HG03025 (cell line): ENCODE results near the gene PPBP.

Experiments
- ATAC-seq: cut with Tn5 transposase; IDR thresholded peaks from one replicate; pipeline ENCODE4 v1.9.1; 2021; ENCODE audit warnings: mild to moderate bottlenecking, moderate library complexity; ENCODE audit not compliant: unreplicated experiment, low FRiP score

The PPBP gene, protein sequence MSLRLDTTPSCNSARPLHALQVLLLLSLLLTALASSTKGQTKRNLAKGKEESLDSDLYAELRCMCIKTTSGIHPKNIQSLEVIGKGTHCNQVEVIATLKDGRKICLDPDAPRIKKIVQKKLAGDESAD

DNA sequence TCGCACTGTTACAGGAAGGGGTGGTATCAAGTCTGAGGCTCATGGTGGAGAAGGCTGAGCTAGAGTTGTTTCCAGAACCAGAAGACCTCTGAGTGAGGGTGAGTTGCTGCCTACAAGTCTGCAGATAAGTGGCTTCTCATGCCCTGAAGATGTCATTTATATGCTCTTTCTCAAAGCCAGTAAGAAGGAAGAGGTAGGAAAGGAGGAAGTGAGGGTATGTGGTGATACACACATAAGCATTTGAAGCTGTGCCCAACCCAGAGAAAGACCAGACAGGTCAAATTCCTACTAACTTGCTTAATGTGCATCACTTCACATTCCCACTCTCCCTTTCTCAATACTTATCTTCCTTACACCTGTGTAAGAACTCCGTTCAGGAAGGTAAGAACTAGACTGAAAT is at the start of gene PPBP:
PPBP (minus strand) TSS at position 130 of the 400 bp plus-strand sequence; CDS start at position 43, 87 bp downstream.
- no peak for ATAC-seq

DNA sequence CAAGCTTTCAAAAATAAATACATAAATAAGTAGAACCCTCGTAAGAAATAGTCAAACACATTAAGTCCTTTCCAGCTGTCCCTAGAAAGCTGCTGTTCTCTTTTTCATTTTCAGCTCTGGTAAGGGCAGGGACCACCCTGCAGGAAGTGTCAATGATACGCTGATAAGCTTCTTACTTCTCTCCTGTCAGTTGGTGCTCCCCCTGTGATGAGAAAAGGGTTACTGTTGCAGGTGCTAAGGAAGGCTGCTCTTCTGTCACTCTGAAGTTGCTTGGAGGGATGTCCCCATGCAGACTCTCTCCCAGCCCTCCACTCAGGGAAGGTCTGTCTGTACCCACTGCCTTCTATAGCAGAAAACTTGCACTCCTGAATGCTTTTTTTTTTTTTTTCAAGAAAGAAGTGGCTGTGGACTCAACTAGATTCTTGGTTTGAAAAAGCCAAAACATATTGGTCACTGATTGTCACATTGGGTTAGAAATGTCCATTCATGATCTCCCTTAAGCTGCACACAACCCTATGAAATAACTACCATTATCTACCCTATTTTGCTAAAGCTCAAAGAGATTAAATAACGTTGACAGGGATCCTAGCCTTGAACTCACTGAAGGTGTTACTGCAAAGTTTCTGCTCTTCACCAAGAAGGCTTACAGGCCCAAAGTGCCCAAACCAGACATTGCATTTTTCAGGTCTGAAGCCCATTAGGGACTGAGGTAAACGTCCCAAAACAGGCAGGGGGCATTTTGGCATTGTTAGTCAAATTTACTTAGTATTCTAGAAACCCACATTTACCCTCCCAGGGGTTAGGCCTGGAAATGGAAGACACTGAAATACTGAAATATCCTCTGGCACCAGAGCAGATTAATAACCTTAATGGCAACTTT is 49.3 kb upstream of the PPBP start:
- ATAC-seq, result no peak

DNA sequence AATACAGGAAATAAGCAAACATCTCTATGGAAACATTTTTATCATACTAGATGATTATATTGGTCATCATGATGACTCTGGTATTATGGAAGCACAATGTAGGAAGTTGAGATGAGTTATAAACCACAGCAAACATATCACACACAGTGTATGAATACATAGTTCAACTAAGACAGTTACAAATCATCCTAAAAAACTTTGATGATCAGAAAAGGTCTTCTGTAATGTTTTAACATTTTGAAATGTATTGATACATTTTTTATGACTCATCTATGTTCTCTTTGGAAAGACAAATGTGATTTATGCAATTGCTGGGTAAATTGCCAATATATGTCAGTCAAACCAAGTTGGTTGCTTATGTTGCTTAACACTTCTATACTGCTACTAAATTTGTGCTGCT is 45.7 kb upstream of the PPBP start:
- ATAC-seq, result no peak

DNA sequence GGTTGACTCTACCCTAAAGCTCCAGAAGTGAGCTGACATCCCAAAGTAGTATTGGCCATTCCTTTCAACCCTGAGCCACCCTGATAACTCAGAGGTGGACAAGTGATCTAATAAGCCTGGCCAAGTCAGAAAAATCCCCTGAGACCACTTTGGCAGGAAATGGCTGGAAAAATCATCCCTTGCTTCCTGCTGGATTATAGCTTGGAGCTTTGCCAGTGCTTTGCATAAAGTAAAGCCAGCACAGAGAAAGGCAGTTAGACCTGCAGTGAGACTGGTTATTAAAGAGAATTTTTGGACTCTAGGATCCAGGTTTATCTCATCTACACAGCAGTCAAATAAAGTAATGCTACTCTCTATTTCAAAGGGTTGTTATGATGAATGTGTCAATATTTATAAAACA is 44.1 kb upstream of the PPBP start:
- ATAC-seq, result no peak

DNA sequence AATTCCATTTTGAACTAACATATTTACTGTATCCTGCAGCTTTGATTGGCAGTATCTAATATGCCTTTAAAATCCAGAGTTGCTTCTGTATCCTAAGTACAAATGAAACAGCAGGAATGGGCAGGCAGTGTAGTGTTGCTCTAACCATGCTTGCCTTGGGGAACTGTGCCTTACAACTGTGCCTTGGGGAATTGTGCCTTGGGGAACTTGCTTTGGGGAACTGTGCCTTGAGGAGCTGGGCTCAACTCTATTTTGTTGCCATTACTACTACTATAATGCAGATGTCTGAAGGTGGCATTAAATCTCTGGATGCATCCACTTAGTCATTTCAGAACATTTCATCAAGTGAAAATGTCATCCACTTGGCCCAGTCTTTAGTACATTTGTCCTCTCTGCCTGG is 43.6 kb upstream of the PPBP start:
- no peak for ATAC-seq

DNA sequence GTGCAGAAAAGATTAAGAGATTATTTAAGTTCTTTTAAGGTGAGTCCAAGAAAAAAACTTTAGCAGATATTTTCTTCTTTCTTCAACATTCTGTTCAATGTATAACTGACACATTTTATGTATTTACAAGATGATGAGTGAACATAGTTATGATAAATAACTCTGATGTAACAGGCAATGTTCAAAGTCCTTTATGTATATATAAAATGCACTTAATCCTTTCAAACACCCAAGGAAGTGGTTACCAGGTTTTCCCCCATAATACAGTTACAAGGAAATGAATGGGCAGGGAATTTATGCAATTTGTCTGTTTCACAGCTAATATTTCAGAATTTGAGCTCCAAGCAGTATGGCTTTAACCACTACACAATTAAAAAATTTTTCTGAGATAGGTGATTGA is 42.3 kb upstream of the PPBP start:
- ATAC-seq, result no peak

DNA sequence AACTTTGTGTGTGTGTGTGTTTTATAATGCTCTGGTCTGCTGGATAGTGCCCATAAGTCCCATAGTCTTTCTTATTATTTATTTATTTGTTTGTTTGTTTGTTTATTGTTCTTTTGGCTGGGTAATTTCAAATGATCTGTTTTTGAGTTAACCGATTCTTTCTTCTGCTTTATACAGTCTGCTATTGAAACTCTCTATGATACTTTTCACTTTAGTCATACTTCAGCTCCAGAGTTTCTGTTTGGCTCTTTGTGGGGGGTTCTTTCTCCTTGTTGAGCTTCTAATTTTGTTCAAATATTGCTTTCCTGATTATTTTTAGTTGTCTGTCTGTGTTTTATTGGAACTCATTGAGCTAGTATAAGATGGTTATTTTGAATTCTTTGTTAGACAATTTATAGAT is 40.5 kb upstream of the PPBP start:
- ATAC-seq, result no peak

DNA sequence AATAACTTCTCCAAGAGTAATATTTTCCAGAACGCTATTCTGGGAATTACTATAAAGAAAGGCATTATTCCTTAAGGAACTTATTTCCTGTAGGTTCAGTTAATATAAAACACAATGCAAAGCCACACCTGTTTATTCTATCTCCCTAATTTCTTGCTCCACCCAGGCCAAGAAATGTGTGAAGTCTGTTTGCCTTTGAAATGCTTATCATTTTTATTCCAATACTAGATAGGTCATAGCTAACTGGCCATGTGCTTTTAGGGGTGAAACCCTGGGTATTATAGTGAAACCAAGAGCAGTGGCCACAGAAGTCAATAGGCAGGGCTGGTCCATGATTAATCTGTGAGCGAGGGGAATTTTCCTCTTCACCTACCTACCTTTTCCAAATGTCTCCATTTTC is 35.7 kb upstream of the PPBP start:
- no peak for ATAC-seq

DNA sequence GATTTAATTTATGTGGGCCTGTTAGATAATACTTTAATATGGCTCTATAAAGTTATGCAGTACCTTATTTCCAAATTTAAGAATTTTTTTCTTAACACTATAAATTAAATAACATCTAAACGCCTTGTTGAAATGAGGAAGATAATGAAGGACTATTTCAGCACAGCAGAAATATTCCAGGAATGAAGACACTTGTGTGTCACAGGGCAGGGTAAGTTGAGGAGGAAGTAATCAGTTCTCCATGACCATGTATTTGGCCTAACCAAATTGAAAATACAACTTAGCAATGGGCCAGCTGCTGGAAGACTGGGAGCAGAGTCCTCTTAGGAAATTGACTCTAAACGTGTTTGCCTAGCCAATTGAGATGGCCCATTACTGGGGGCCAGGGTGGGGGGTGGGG is 33.6 kb upstream of the PPBP start:
- no peak for ATAC-seq

DNA sequence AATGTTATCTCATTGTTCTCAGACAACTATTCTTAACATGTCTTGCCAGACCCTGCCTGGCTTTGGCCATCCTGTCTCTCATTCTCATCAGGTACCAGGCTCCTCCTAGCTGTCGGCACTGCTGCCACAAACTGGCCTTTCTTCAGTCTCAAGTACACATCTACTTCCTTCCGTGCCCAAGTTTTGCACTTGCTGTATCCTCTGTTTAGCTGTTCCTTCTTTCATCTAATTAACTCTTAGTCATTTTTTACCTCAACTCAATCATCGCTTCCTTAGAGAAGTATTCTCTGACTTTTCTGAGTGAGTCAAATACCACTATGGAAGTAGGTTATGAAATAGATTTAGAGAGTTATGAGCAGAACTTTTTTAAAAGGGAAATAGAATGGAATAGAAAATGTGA is 30.8 kb upstream of the PPBP start:
- ATAC-seq, result no peak

DNA sequence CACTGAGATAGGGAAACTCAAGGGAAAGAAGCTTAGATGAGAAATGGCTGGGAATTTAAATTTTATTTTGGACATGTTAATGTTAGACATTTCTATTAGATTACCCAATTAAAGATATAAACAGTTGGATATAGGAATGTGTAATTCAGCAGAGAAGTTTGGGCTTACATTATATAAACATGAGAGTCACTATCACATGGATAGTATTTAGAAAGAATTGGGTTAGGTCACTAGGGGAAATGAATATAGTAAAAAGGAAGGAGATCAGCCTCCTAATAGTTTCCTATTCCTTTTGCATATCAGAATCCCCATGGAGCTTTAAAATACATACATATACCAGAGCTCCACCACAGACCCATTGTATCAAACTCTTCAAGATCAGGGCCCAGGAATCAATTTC is 30.1 kb upstream of the PPBP start:
- no peak for ATAC-seq

DNA sequence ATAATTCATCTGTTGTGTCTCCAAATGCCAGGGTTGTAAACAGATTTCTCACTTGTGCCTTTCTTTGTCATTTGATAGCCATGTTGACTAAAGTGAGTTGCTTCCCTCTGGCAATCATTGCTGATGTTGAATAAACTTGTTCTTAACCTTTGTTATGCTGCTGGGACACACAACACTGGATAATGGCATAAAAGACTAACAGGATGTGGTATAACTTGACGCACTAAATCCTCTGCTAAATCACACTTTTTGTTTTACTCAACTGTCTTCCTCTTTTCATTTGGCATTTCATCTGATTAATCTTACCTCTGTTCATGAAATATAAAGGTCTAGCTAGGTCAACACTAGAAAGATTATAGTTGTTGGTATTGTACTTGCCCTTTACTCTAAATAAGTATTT is 28.1 kb upstream of the PPBP start:
- no peak for ATAC-seq

DNA sequence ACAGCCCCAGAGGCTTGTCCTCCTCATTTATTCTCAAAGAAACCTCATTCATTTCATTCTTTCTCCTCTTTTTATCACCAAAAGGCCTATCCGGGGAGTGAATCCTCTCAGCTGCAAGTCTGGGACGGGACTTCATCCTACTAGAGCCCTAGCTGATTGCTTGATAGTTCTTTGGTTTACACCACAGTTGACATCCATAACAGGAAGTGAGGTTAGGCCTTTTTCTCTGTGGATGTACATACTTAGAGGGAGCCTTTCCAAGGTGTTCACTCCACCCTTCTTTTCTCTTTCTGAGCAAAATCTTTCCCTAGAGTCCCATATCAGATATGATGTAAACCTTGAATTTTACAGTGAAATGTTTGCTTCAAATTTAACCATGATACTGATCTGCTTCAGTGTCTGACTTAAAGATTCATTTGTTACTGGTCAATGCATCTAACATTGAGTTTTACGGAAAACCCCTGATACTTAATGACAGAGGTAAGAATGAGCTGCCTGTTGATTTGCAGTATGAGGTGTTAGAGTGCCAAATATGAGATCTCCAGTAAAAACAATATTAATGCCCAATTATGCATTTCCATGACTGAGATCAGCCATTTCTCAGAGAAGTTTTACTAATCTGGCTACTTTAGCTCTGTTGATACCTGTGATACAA is 27.3 kb upstream of the PPBP start:
- no peak for ATAC-seq

DNA sequence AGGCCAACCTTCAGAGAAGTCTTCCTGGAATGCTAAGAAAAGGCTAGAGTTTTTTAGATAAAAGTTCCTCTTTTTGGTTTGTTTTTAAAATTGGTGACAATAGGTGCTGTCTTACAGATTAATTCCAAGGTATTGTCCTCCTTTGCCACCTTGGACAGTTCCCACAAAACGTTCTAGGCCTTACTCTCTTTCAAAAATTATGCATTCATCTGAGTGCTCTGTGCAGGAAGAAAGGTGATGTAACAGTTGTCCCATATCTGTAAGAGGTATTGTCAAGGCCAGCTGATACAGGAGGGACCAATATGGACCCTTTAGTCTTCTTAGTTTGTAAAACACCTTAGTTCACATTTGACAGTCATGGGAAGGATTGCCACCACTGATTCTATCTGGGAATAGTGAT is 26.3 kb upstream of the PPBP start:
- no peak for ATAC-seq

DNA sequence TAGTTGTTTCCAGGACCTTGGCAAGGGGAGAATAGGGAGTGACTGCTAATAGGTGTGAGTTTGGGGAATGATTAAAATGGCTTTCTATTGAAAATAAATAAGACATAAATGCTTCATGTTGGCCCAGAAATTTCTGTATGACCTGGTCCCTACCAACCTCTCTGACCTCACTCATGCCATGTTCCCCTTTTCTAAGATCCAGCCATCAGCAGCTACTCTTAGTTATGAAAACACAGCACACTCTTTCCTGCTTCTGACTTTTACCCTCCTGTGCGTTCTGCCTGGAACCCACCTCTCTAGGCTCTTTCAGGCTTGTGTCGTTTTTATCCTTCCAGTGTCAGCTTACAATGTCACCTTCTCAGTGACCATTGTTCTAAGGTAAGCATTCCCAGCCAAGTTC is 25.3 kb upstream of the PPBP start:
- ATAC-seq, result no peak

DNA sequence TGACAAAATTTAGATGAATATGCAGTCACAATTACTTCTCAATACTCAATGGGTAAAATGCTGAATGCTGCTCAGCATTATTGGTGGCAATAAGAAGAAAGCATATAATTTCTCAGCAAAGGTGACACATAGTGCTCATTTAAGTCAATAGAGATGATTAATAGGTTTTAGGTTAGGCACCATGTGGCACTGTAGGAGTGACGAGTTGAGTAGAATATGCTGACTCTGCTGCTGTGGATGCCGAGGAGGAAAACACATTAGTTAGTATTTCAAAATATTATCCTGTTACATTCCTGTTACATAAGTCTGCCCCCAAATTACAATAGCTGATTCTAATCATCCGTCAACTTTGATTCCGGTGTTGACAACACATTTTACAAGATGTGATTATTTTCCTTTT is 24.1 kb upstream of the PPBP start:
- ATAC-seq, result no peak

DNA sequence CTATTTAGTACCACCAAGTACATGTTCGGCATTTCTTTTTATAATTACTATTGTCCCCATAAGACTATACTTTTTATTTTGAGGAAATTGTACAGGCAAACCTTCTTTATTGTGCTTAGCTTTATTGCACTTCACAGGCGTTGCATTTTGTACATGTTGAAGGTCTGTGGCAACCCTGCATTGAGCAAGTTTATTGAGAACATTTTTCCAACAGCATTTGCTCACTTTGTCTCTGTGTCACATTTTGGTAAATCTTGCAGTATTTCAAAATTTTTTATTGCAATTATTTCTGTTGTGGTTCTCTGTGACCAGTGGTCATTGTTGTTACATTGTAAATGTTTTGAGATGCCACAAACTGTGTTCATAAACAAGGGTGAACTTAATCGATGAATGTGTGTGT is 21.3 kb upstream of the PPBP start:
- ATAC-seq, result no peak

DNA sequence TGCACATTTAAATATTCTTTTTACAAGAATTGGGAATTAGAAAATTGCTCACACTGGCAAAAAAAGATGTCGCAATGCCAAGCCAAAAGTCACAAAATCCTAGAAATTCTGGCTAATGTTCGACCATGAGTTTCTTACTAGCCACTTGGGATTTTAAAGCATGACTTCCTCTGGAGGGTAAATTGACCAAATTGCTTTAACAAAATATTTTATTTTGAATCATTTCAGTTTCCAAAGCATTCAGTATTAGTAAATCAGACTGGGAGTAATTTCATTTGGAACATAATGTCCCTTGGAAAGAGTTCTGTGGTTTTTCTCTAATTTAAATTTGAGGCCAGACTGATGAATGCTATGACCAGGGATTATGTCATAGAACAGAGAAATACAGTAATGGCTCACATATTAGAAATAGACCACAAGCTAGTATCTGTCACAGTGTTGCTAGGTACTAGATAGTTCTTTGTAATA is 18.1 kb upstream of the PPBP start:
- no peak for ATAC-seq

DNA sequence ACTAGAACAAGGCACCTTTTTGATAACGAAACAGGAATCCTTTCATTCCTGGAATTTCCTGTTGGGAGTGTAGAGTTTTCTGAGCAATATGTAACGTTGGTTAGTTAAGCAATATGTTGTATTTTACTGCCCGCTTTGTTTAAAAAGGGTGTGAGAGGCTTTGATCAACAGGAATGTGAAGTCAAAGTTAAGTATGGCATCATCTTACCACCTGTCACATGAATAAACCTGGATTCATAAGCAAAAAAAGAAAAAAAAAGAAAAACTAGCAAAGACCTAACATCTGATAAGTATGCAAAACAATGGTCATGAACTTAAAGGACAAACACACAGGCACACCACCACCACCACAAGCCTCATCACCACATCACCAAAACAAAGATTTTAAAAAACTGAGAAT is 17.5 kb upstream of the PPBP start:
- no peak for ATAC-seq

DNA sequence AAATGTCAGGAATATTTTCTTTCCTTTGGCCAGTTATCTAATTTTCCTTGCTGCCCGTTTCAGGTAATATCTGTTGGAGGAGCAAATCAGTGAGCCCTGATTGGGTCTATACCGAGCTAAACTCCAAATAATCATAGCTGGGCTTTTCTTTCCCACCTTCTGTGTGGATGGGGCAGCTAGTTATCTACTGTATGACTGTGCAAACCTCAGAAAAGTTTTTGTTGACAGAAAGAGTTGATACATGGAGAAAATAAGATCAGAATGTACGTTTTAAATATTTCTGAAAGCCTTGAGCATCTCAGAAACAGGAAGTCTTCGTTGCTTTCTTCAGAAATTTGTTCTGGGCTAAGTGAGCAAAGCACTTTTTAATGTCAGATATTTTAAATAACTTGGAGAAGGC is 16.7 kb upstream of the PPBP start:
- ATAC-seq, result no peak

DNA sequence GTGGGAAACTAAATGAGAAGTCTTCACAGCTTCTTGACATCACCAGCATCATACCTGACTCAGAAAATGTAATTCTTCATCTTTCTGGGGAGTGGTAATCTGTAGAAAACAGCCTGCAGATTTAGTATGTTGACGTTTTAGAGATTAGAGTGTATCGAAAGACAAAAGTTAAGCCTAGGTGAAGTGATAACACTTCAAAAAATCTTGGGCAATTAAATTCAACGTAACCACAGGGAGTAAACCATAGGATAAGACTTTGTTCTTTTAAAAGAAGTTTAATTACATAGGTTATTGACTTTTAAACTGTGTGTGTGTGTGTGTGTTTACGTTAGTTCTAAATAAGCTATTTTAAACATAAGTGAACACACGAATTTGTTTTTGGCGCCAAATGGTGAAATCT is 12.3 kb upstream of the PPBP start:
- ATAC-seq, result no peak
